GM13977 (cell line): ENCODE results near the gene ACOXL.

Experiments used
- DNase-seq: peaks from one replicate; pipeline ENCODE4 v3.0.0; 2012; ENCODE audit warnings: low spot score
- in situ Hi-C: fragments of 300-500 bp; cut with MboI; formaldehyde crosslinking; loops from one replicate; pipeline ENCODE4 v1.12.0; 2022; ENCODE audit warnings: low sequenced_read_pairs, low pct_unique_long_range_greater_than_20kb, mixed read lengths, inconsistent platforms; ENCODE audit not compliant: unreplicated experiment
- TF ChIP-seq, protein P1 (sequence below): IDR thresholded peaks from 2 replicates; pipeline ENCODE4 v1.5.1; 2012; ENCODE audit warnings: mild to moderate bottlenecking, control low read depth; ENCODE audit not compliant: insufficient read depth; ENCODE audit errors: extremely low read depth, missing control alignments

ACOXL gene

DNA sequence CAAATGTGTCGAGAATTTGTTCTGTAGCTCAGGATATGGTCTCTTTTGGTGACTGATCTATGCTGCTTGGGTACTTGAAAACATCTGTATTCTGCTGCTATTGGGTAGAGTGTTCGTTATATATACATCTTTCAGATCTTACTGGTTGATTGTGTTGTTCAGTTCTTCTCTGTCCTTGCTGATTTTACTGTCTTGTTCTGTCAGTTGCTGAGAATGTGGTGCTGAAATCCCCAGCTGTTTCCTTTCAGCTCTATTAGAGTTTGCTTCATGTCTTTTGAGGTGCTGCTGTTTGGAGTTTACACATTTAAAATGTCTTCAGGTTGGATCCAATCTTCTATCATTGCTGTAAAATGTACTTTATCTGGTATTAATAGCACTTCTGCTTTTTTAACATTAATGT is 401.2 kb downstream of the ACOXL start:
- TF ChIP-seq, protein P1, sequence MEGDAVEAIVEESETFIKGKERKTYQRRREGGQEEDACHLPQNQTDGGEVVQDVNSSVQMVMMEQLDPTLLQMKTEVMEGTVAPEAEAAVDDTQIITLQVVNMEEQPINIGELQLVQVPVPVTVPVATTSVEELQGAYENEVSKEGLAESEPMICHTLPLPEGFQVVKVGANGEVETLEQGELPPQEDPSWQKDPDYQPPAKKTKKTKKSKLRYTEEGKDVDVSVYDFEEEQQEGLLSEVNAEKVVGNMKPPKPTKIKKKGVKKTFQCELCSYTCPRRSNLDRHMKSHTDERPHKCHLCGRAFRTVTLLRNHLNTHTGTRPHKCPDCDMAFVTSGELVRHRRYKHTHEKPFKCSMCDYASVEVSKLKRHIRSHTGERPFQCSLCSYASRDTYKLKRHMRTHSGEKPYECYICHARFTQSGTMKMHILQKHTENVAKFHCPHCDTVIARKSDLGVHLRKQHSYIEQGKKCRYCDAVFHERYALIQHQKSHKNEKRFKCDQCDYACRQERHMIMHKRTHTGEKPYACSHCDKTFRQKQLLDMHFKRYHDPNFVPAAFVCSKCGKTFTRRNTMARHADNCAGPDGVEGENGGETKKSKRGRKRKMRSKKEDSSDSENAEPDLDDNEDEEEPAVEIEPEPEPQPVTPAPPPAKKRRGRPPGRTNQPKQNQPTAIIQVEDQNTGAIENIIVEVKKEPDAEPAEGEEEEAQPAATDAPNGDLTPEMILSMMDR: no peak
- no peak for DNase-seq
- in situ Hi-C loops: no loop called here

DNA sequence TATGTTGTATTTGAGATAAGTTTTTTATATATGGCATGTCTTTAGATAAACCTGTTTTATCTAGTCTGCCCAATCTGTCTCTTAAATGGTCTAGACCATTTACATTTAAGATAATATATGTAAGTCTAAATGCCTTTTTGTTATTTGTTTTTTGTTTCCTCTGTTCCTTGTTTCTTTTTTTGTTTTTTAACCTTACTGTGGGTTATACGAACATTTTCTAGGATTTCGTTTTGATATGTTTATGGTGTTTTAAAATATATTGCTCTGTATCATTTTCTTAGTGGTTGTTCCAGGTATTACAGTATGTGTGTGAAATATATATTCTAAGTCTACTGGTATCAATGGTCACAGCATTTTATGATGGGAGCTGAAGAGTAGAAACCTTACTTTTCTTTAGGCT is 401.7 kb downstream of the ACOXL start:
- no peak for DNase-seq
- in situ Hi-C loops: no loop called here
- TF ChIP-seq, protein P1: no peak

DNA sequence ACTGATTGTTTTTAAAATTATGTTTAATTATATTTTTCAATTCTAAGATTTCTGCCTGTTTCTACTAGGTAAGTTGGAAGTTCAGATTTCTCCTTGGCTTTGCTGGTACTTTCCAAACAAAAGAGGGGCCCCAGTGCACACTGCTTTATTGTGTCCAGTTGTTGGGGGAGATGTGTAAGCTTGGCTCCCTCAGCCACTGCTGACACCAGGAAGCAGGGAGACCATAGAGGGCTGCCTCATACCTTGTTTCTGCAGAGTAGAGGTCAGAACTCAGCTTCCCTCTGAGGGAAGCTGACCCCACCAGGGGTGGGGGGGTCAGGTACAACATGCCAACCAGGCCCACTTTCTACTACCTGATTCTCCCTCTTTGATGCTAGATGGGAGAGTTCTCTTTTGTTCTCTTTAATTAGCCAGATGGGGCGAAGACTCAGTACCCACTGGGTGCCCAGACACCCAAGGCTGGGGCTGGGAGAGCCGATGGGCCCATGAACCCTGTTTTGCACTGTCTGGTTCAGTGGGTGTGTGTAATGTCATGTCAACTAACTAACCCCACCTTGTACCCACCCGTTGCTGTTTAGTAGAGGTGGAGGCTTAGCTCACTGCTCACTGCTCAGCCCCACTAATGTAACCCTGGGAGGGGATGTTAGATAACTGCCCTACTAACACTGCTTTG is 403.0 kb downstream of the ACOXL start:
- in situ Hi-C loops: no loop called here
- TF ChIP-seq, protein P1: no peak
- DNase-seq: no peak

DNA sequence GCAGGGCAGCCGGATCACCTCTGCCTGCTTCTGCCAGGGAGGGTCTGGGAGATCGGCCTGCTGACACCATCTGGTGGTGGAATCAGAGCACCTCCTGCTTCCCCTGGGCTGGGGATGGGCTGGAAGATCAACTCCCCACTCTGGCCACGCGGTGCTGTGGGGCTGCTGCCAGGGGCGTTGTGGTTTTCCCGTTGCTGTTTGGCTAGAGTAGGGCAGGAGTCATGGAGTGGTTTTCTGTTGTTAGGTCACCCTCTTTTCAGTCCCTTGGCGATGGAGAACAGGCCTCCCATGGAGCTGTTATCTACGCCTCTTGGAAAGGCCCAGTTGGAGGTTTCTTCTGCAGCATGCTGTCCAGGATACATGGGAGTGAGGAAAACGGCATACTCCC is 403.5 kb downstream of the ACOXL start:
- no peak for DNase-seq
- in situ Hi-C loops: no loop called here
- TF ChIP-seq, protein P1: no peak

DNA sequence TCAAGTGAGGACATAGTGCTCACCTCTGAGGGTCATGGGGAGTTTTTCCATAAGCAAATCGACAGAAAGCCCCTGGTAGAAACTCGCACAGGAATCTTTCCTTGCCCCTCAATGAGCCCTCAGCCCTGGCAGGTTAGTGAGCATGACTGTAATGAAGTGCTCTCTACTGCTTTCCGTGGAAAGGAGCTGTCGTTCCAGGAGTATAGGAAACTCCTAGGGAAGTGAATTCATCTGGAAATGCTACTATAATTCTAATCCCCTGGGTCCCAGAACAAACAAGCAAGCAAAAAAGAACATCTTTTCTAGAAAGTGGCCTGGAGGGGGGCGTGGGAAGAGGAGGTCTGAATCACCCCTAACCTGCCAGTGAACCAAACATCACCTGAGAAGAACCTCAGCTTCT is 406.5 kb downstream of the ACOXL start:
- in situ Hi-C loops: no loop called here

DNA sequence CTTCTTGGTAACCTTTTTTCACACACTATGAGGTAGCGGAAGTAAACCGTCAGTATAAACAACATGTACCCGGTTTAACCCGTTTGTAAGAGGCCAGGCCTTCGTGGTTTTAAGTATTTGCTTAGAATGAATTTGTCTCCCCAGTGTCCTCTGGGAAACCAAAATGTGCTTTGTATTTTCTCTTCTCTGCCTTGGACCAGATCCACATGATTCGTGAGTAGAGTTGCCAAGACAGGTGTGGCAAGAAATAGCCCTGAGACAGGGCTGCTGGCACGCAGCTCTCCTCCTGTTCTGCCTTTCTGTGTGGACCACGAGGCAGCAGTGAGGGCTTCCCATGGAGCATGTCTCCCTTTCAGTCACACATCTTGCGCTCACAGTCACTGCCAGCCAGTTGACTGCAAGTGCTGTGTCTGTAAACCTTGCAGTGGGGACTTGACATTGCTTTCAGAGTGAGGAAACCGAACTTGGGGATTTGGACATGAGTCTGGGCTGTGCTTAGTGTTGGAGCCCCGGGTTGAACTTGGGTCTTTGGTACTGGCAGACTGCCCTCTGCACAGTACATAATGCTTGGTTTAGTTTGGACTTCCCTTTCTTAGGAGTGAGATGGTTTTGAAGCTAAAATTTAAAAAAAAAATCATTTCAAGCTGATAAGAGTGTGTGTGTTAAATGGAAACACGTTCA is 407.4 kb downstream of the ACOXL start:
- TF ChIP-seq, protein P1: no peak
- DNase-seq: no peak
- in situ Hi-C loops: no loop called here

More for the DNA sequence above, 406.5 kb downstream of the ACOXL start:
- TF ChIP-seq, protein P1: no peak
- DNase-seq: no peak
